GM19099 (cell line): Measurements from ENCODE around the gene MMP21.

Experiments used
- POLR2A ChIP-seq: IDR thresholded peaks from 3 replicates; pipeline ENCODE4 v1.6.1; 2011; ENCODE audit warnings: low read depth; ENCODE audit not compliant: insufficient read length; ENCODE audit errors: extremely low read depth

The MMP21 gene

GRCh38 chr10:125761961-125762360 is 13.7 kb downstream of the MMP21 start:
- TF ChIP-seq POLR2A: no peak

- TF ChIP-seq POLR2A: no peak
Observed at GRCh38 chr10:125757742-125758141, 17.9 kb downstream of the MMP21 start.

- TF ChIP-seq POLR2A: no peak
Observed at GRCh38 chr10:125756853-125757487, 18.7 kb downstream of the MMP21 start.

- TF ChIP-seq POLR2A: no peak
Observed at GRCh38 chr10:125756196-125756595, 19.4 kb downstream of the MMP21 start.

- TF ChIP-seq POLR2A: no peak
Observed at GRCh38 chr10:125747417-125747816, 28.2 kb downstream of the MMP21 start.

GRCh38 chr10:125744909-125745308 is 30.7 kb downstream of the MMP21 start:
- TF ChIP-seq POLR2A: no peak

GRCh38 chr10:125742465-125742864 is 33.2 kb downstream of the MMP21 start:
- TF ChIP-seq POLR2A: no peak

- TF ChIP-seq POLR2A: no peak
Observed at GRCh38 chr10:125739994-125740679, 35.5 kb downstream of the MMP21 start.

GRCh38 chr10:125738206-125738605 is 37.4 kb downstream of the MMP21 start:
- TF ChIP-seq POLR2A: no peak

- TF ChIP-seq POLR2A: no peak
Observed at GRCh38 chr10:125734823-125735222, 40.8 kb downstream of the MMP21 start.

GRCh38 chr10:125734148-125734547 is 41.5 kb downstream of the MMP21 start:
- TF ChIP-seq POLR2A: no peak

- no peak for TF ChIP-seq POLR2A
Observed at GRCh38 chr10:125727436-125727835, 48.2 kb downstream of the MMP21 start.

GRCh38 chr10:125726914-125727313 is 48.7 kb downstream of the MMP21 start:
- no peak for TF ChIP-seq POLR2A

- TF ChIP-seq POLR2A: no peak
Observed at GRCh38 chr10:125722811-125723210, 52.8 kb downstream of the MMP21 start.

GRCh38 chr10:125721035-125721434 is 54.6 kb downstream of the MMP21 start:
- TF ChIP-seq POLR2A: peak; percentile 43

GRCh38 chr10:125720002-125720382 is 55.6 kb downstream of the MMP21 start:
- no peak for TF ChIP-seq POLR2A
